HCT116 (cell line): ENCODE results near the gene HCN4. TPM values are rescaled to one million over a fixed set of nuclear protein-coding genes. Genes with fewer than 3 reads are reported as not detected.

Source experiments
- ATAC-seq: fragments of 200-7000 bp; cut with Tn5 transposase; 2 replicates; pipeline ENCODE4 v1.9.1; 2020; ENCODE audit warnings: mild to moderate bottlenecking, moderate library complexity
- BruUV-seq: library from RNA; stranded (reverse); fragments of 400-500 nt; replicated peaks from 2 replicates; lab custom pipeline; 2021; lab: Mats Ljungman, UMichigan
- CTCF ChIA-PET: fragments of 300-600 bp; sonication (Branson Sonifier 250); formaldehyde crosslinking; loops from one replicate; lab custom pipeline; 2021; ENCODE audit warnings: antibody characterized with exemption; lab: Charles Lee
- POLR2A ChIA-PET: fragments of 300-600, 350-600 bp; sonication (Branson Sonifier 250); formaldehyde crosslinking; loops from one replicate; lab custom pipeline; 2021; ENCODE audit warnings: antibody characterized with exemption; lab: Charles Lee
- RAD21 ChIA-PET, 2 experiments: fragments of 300-600 bp; sonication (Branson Sonifier 250); formaldehyde crosslinking; loops; one replicate each; lab custom pipeline; 2023; ENCODE audit warnings: low total read pairs in 2 of 2; ENCODE audit not compliant: uncharacterized antibody in 2 of 2, unreplicated experiment in 2 of 2, low non-redundant PET in 1 of 2; lab: Charles Lee
- DNase-seq: peaks from one replicate; pipeline ENCODE4 v3.0.0-alpha.2; 2010; ENCODE audit warnings: low read depth, low spot score
- H2AFZ ChIP-seq: fragments of 200-600 bp; shearing (Covaris generic), sonication (generic); 2 replicates; pipeline ENCODE4 v1.6.1; 2017; ENCODE audit warnings: low read depth, mixed run types, mixed read lengths, antibody characterized with exemption, low read length; ENCODE audit not compliant: poor library complexity, severe bottlenecking
- H3K27ac ChIP-seq: 2 replicates; pipeline ENCODE4 v1.5.1; 2012; ENCODE audit warnings: low read depth, low read length
- H3K27me3 ChIP-seq: fragments of 200-600 bp; sonication (generic); 2 replicates; pipeline ENCODE4 v1.6.1; 2016; ENCODE audit warnings: mixed run types, low read length, mixed read lengths; ENCODE audit not compliant: insufficient read depth
- H3K36me3 ChIP-seq, 2 experiments: fragments of 200-500 bp in 1 of 2; fragments of 200-600 bp in 1 of 2; sonication (Bioruptor generic) in 1 of 2; sonication (generic) in 1 of 2; 2 replicates each; pipeline versions ENCODE4 v1.5.1 to v1.6.1; 2014 to 2016; ENCODE audit warnings: low read length in 2 of 2, inconsistent platforms in 1 of 2, mixed read lengths in 1 of 2, mixed run types in 1 of 2; ENCODE audit not compliant: insufficient read depth in 2 of 2, control insufficient read depth in 1 of 2
- H3K4me1 ChIP-seq, 2 experiments: fragments of 200-600 bp in 1 of 2; sonication (generic) in 1 of 2; 2 replicates each; pipeline versions ENCODE4 v1.5.1 to v1.6.1; 2012 to 2017; ENCODE audit warnings: low read length in 2 of 2, inconsistent platforms in 1 of 2, mild to moderate bottlenecking in 1 of 2, mixed read lengths in 1 of 2, mixed run types in 1 of 2, moderate library complexity in 1 of 2; ENCODE audit not compliant: insufficient read depth in 2 of 2, control insufficient read depth in 1 of 2
- H3K4me2 ChIP-seq: fragments of 200-600 bp; sonication (generic); 2 replicates; pipeline ENCODE4 v1.6.1; 2017; ENCODE audit warnings: mixed run types, low read length, mixed read lengths
- H3K4me3 ChIP-seq, 2 experiments: fragments of 200-600 bp in 1 of 2; sonication (generic) in 1 of 2; replicated peaks in 1 of 2; 2 replicates each; pipeline ENCODE4 v1.5.1; 2011 to 2016; ENCODE audit warnings: low read length in 2 of 2, control low read depth in 1 of 2, low read depth in 1 of 2, mild to moderate bottlenecking in 1 of 2, mixed read lengths in 1 of 2, mixed run types in 1 of 2
- H3K79me2 ChIP-seq: fragments of 200-600 bp; sonication (generic); 2 replicates; pipeline ENCODE4 v1.6.1; 2017; ENCODE audit warnings: mild to moderate bottlenecking, mixed run types, low read length, moderate library complexity, mixed read lengths; ENCODE audit not compliant: insufficient read depth
- H3K9ac ChIP-seq: fragments of 200-600 bp; sonication (generic); 2 replicates; pipeline ENCODE4 v1.6.1; 2016; ENCODE audit warnings: low read length, mixed read lengths
- H3K9me2 ChIP-seq: fragments of 200-600 bp; sonication (generic), shearing (Covaris generic); 2 replicates; pipeline ENCODE4 v1.6.1; 2017; ENCODE audit warnings: mixed run types, mild to moderate bottlenecking, moderate library complexity; ENCODE audit not compliant: insufficient read depth
- H3K9me3 ChIP-seq, 2 experiments: fragments of 200-500 bp in 1 of 2; fragments of 200-600 bp in 1 of 2; sonication (Bioruptor generic) in 1 of 2; sonication (generic) in 1 of 2; 2 replicates each; pipeline ENCODE4 v1.6.1; 2014 to 2017; ENCODE audit warnings: low read length in 2 of 2, mixed read lengths in 2 of 2, inconsistent platforms in 1 of 2, low read depth in 1 of 2, mild to moderate bottlenecking in 1 of 2, mixed run types in 1 of 2, moderate library complexity in 1 of 2; ENCODE audit not compliant: control insufficient read depth in 1 of 2, insufficient read depth in 1 of 2
- H4K20me1 ChIP-seq: fragments of 200-600 bp; sonication (generic), shearing (Covaris generic); 2 replicates; pipeline ENCODE4 v1.6.1; 2017; ENCODE audit warnings: mixed run types, mild to moderate bottlenecking, moderate library complexity; ENCODE audit not compliant: insufficient read depth
- ATF3 ChIP-seq: IDR thresholded peaks from 2 replicates; pipeline ENCODE4 v1.6.1; 2012
- CBX3 ChIP-seq: IDR thresholded peaks from 2 replicates; pipeline ENCODE4 v1.6.1; 2012; ENCODE audit warnings: low read depth
- CEBPB ChIP-seq: IDR thresholded peaks from 2 replicates; pipeline ENCODE4 v1.6.1; 2012; ENCODE audit warnings: low read depth
- JUND ChIP-seq: IDR thresholded peaks from 2 replicates; pipeline ENCODE4 v1.6.1; 2012
- REST ChIP-seq: IDR thresholded peaks from 2 replicates; pipeline ENCODE4 v1.6.1; 2012; ENCODE audit warnings: low read depth
- SIN3A ChIP-seq: IDR thresholded peaks from 2 replicates; pipeline ENCODE4 v1.6.1; 2012; ENCODE audit warnings: low read depth
- SP1 ChIP-seq: IDR thresholded peaks from 2 replicates; pipeline ENCODE4 v1.6.1; 2012; ENCODE audit warnings: low read depth
- intact Hi-C: fragments of 100-400 bp; cut with micrococcal nuclease; formaldehyde crosslinking; loops from 2 replicates; pipeline ENCODE4 v1.10.0; 2022
- total RNA-seq: library from RNA; stranded (reverse); gene quantifications from one replicate; pipeline ENCODE4 v1.2.1, GENCODE V29; 2021; ENCODE audit not compliant: unreplicated experiment

The HCN4 gene
- total RNA-seq, 1 experiment from 2014 or later: 1.7 TPM

GRCh38 chr15:73296609-73297353 lies 72.0 kb downstream of the HCN4 start:
- POLR2A ChIA-PET: no interaction called here
- no peaks in the 10 kb centered on the region for H3K4me1 ChIP-seq
- H3K27me3 ChIP-seq: no peaks in the 10 kb centered on the region
- no peak overlapping the region for H2AFZ ChIP-seq
- intact Hi-C loops: no loop called here
- H3K9ac ChIP-seq: no peak overlapping the region
- RAD21 ChIA-PET: no interaction called here
- TF ChIP-seq REST: no peak
- TF ChIP-seq SIN3A: no peak
- TF ChIP-seq SP1: no peak
- no peak for TF ChIP-seq CBX3
- TF ChIP-seq ATF3: no peak
- no peak for TF ChIP-seq JUND
- no peak for TF ChIP-seq CEBPB
- no peaks in the 10 kb centered on the region for H3K9me3 ChIP-seq
- CTCF ChIA-PET: no interaction called here
- no peak overlapping the region for H3K4me3 ChIP-seq
- no peak overlapping the region for H3K27ac ChIP-seq
- H3K79me2 ChIP-seq: no peaks in the 10 kb centered on the region
- no peaks in the 10 kb centered on the region for H3K9me2 ChIP-seq
- peaks cover 0 to 3% of the 10 kb centered on the region in 2 experiments; a peak in 2 of 4 replicates for H3K36me3 ChIP-seq
- BruUV-seq: no TSS peak
- no peak for DNase-seq
- no peak for ATAC-seq
- no peaks in the 10 kb centered on the region for H4K20me1 ChIP-seq
- H3K4me2 ChIP-seq: no peak overlapping the region
